Renal cortex interstitium (tissue), 11 donors: ENCODE results near the gene TMEM181. TPM values are rescaled to one million over a fixed set of nuclear protein-coding genes. Genes with fewer than 3 reads are reported as not detected.
"Not testable (repeated sequence)": the region's sequence is repeated elsewhere in the genome, so short reads cannot be mapped to it uniquely, and the experiment has no call there.

Source experiments
- DNase-seq, 11 donors: peaks; one replicate each; pipeline ENCODE4 v3.0.0-alpha.2; 2013; ENCODE audit warnings: low read depth in 9 of 11, low spot score in 4 of 11; ENCODE audit errors: extremely low read depth in 1 of 11
- polyA plus RNA-seq, 3 donors: library from polyadenylated mRNA; unstranded; fragments of 120-200 nt; gene quantifications; one replicate each; pipeline ENCODE4 v1.2.1, GENCODE V29; 2013; ENCODE audit not compliant: insufficient read length in 3 of 3

Gene TMEM181
- polyA plus RNA-seq, 3 donors = 19.7 to 24.8 (median 23.9) TPM

GRCh38 chr6:158574800-158575199, 14.9 kb downstream of the TMEM181 start:
- DNase-seq = no peak

DNA sequence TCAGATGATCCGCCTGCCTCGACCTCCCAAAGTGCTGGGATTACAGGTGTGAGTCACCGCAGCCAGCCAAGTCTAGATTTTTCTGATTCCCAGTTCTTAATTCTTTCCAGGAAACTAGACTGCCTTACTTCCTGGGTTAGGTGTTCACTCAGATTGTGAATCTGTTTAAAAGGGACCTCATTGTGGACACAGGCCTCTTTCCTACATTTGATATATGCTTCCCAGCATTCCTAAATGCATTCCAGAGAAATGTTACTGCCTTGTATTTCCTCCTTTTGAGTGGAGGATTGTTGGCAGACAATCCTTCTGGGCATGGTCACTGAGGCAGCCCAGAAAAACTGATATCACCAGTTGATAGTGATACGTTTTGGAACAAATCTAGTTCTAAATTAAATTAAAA, 15.7 kb downstream of the TMEM181 start:
- DNase-seq = no peak

DNA sequence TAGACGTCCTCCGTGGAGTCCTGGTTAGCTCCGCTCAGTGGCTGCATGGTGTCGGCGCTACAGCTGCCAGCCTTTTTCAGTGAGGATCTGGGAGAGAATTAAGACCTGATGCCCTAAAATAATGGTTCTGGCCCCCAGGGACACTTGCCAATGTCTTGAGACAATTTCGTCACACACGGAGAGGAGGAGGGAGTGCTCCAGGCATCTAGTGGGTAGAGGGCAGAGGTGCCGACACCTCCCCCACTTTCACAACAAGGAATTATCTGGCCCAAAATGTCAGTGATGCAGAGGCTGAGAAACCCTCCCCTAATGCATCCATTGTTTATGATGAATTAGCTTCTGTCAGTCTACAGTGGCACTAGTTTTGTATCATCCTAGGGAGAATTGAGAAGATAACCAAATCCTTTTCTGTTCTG, 24.4 kb downstream of the TMEM181 start:
- no peak for DNase-seq

DNA sequence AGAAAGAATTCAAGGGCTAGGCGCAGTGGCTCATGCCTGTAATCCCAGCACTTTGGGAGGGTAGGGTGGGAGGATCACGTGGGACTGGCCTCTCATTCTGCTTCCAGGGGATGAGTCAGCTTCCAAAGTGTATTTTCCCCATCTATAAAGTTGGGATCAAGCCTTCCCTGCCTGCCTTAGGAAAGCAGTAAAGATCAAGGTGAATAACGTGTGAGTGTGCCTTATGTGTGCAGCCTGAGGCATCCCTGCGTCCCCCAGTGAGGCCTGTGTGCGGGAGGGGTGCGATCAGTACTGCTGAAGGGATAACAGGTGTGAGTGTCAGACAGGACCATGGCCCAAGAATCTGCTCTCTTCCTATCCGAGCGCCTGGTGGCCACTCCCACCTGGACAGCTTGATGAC, 26.8 kb downstream of the TMEM181 start:
- no peak for DNase-seq

DNA sequence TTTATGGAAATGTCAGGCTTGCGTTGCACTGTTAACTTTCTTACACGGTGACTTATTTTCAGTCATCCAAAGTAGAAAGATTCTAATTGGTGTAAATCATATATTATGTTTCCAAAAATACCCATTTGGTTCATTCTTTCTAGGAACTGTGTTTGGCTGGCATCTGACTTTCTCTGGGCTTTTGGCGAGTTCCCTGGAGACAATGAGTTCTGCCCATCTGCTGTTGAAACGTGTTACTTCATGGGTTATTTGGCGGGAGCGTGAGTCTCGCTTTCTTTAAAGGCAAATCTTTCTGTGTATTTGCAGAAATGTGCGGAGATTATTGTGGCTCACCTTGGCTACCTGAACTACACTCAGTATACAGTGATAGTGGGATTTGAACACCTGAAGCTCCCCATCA, 29.5 kb downstream of the TMEM181 start:
- no peak for DNase-seq

DNA sequence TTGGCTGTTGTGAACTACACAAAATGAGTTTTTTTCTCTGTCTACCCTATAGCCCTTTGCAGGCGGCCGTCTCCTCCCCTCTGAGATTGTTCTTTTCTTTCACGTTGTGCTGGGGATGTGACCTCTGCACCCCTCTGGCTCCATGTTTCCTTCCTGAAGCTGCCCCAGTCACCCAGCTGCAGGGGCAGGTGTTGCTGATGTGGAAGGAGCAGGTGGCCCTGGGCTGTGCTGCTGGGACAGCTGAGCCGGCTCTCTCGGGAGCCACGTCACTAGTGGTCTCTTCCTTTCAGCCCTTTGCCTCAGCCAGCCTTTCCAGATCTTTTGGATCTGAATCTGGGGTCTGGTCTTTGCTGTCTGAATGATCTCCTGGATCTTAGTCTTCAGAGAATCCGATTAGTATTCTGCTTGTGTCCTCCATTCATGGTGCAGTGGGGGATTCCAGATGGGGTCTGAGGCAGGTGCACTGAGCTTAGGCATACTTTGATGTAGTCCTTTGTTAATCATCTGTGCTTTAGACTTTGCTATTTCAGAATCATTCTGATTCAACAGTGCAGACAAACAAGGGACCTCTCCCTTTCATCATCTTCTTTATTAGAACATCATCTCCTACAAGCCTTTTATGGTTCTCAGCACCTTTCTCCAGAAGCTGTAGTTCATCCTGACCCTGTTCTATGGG, 31.4 kb downstream of the TMEM181 start:
- no peak for DNase-seq

DNA sequence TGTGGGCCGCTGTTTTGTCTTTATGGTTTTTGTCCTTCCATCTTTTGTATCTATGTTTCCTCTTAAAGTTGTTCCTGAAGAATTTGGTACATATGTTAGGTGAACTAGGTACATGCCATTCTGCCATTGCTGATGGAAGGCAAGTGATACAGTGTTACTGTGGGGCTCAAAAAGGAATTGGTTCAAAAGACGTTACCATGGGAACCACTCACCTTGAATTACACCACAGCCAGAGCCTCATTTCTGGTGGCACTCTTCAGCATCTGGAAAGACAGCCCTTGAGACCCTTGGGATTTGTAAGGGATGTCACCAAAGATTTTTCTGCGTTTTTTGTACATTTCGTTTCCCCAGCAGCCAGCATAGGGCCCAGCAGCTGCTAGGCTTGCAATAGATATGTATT, 31.9 kb downstream of the TMEM181 start:
- no peak for DNase-seq

DNA sequence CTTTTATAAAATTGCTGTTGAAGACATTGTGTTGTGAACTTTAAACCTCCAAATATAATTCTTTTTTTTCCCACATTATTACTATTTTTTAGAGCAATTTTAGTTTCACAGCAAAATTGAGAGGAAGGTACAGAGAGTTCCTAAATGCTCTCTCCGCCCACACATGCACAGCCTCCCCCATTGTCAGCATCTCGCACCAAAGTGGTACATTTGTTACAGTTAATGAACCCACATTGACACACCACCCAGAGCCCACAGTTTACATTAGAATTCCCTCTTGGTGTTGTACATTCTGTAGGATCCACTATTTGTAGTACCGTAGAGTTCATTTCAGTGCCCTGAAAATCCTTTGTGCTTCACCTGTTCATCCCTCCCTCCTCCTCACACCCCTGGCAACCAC, 33.8 kb downstream of the TMEM181 start:
- no peak for DNase-seq

DNA sequence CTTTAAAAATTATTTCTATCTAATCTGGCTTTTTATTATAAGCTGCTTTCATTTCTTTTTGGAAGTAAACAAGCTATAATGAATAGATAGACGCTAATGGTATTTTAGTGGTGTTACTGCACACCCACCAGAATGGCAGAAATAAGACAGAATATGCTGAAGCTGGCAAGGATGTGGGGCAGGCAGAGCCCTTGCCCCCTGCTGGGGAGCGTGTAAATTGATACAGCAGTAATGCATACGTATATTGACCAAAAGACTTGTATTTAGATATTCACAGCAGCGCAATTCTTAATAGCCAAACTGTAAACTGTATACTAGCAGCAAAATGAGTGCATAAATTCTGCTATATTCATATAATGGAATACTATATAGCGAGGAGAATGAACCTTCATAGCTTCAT, 35.3 kb downstream of the TMEM181 start:
- no peak for DNase-seq

DNA sequence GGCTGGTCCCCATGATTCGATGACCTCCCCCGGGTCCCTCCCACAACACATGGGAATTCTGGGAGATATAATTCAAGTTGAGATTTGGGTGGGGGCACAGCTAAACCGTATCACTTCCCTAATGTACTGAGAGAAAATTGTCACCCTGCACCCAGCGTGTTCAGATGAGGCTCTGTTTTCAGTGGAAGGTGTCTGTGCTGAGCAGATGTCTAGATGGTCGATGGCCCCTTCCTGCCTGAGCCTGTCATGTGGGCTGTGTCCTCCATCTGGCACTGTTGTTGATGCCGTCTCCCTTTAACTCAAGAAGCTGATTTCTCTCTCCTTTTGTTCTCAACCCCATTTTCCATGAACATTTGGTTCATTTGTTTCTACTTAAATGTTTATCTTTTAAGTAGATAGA, 37.0 kb downstream of the TMEM181 start:
- DNase-seq = no peak

DNA sequence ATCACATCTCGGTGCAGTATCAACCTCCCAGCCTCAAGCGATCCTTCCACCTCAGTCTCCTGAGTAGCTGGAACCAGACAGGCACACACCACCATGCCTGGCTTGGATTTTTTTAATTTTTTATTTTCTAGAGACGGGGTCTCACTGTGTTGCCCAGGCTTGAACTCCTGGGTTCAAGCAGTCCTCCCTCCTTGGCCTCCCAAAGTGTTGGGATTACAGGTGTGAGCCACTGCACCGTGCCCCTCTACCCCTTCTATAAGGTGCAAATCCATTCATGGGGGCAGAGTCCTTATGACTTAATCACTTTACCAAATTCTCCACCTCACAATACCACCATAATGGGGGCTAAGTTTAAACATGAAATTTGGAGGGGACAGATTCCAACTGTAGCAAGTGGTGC, 37.7 kb downstream of the TMEM181 start:
- no peak for DNase-seq

DNA sequence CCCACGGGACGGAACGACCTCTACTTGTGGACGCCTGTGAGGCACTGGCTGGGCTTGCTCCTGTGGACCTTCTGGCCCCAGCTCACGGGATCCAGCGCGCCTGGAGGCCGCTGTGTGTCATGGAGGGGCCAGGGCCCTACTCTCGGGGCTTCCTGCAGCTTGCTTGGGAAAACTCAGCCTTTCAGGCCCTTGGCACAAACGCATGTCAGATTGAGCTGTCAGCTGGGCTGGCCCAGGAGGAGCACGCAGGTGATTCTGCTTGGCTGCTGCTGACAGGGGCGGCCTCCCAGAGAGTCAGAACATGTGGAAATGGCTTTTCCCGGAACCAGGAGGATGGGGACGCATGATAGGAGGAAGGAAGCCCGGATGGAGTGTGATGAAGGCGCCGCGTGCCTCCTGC, 39.7 kb downstream of the TMEM181 start:
- DNase-seq = no peak

GRCh38 chr6:158603261-158604047, 43.6 kb downstream of the TMEM181 start:
- DNase-seq = no peak

- DNase-seq = no peak
These were observed 44.1 kb downstream of the TMEM181 start for GRCh38 chr6:158604048-158604406.

- peak in 9 of 11 donors; percentile 47 to 73 (median 58) for DNase-seq
These were observed 45.5 kb downstream of the TMEM181 start for GRCh38 chr6:158605266-158605878.

GRCh38 chr6:158606011-158606410, 46.1 kb downstream of the TMEM181 start:
- DNase-seq = not testable (repeated sequence)

GRCh38 chr6:158606935-158607334, 47.0 kb downstream of the TMEM181 start:
- DNase-seq = no peak

DNA sequence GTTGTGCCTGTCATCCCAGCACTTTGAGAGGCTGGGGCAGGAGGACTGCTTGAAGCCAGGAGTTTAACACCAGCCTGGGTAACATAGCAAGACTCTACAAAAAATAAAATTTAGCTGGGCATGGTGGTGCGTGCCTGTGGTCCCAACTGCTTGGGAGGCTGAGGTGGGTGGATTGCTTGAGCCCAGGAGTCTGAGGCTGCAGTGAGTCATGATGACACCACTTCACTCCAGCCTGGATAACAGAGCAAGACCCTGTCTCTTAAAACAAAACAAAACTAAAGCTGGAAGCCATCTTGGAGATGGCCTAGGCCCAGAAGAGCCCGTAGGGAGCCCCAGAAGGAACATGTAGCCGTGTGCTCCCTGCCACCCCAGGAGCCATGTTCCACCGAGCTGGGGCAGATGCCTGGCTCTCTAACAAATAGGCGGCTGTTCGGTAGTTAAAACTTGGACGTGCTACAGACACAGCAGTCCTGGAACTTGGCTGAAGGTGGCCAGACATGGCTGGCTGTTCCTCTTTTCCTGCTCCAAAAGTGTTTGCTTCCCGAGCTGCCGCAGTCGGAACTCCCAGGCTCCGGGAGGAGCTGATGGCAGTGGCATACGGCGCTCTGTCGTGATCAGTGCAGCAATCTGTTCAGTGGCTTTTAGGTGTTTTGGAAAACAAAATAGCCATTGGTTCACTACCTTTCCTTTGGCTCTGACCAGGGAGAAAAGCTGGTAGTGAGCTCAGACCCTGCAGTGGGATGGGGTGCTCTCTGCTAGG, 47.7 kb downstream of the TMEM181 start:
- no peak for DNase-seq

- no peak for DNase-seq
These were observed 48.3 kb downstream of the TMEM181 start for GRCh38 chr6:158608221-158608620.
